Adrenal gland (tissue), 12 donors: ENCODE results near the gene HMCN2. TPM values are rescaled to one million over a fixed set of nuclear protein-coding genes. Genes with fewer than 3 reads are reported as not detected.

ENCODE experiments used
- DNase-seq, 7 donors: peaks; one replicate each; pipeline ENCODE4 v3.0.0-alpha.2; 2019 to 2020
- H3K27ac ChIP-seq, 5 donors: fragments of 200-600 bp; sonication (generic) in 4 of 5; 1 replicate in 3 of 5; 2 replicates in 2 of 5; pipeline versions ENCODE4 v1.5.1 to v1.8.0; 2016 to 2020; ENCODE audit warnings: mild to moderate bottlenecking in 1 of 5
- H3K27me3 ChIP-seq: fragments of 200-600 bp; 2 replicates; pipeline ENCODE4 v1.8.0; 2021
- H3K36me3 ChIP-seq, 2 donors: fragments of 200-600 bp; replicated peaks in 1 of 2; 1 replicate in 1 of 2; 2 replicates in 1 of 2; pipeline versions ENCODE4 v1.5.1 to v1.8.0; 2018 to 2022
- H3K4me1 ChIP-seq, 2 donors: fragments of 200-600 bp; replicated peaks in 1 of 2; 1 replicate in 1 of 2; 2 replicates in 1 of 2; pipeline versions ENCODE4 v1.5.1 to v1.8.0; 2018 to 2021
- H3K4me3 ChIP-seq, 4 donors: fragments of 200-600 bp; sonication (generic) in 3 of 4; one replicate each; pipeline ENCODE4 v1.5.1; 2016 to 2018
- H3K9me3 ChIP-seq, 3 donors: fragments of 200-600 bp; sonication (generic) in 1 of 3; replicated peaks in 1 of 3; 1 replicate in 2 of 3; 2 replicates in 1 of 3; pipeline versions ENCODE4 v1.5.1 to v1.8.0; 2016 to 2021
- CTCF ChIP-seq, 6 experiments: fragments of 450-650 bp in 4 of 6; fragments of 200-600 bp in 2 of 6; sonication (generic) in 1 of 6; IDR thresholded peaks; 1 replicate in 5 of 6; 2 replicates in 1 of 6; pipeline versions ENCODE4 v1.5.1 to v1.8.0; 2016 to 2021; ENCODE audit warnings: antibody characterized with exemption in 6 of 6, mild to moderate bottlenecking in 2 of 6, moderate library complexity in 1 of 6
- POLR2A ChIP-seq, 2 donors: fragments of 450-650 bp; IDR thresholded peaks; one replicate each; pipeline ENCODE4 v1.6.1; 2017; ENCODE audit warnings: antibody characterized with exemption in 2 of 2, mild to moderate bottlenecking in 2 of 2, moderate library complexity in 1 of 2
- WGBS, 4 donors: extraction: QIAGEN DNeasy Blood & Tissue Kit in 2 of 4; methylation state at CpG; one replicate each; pipeline versions ENCODE4 v1.1.5 to v1.1.7; 2013 to 2017; 5-methylcytosine and 5-hydroxymethylcytosine counted together
- intact Hi-C, 2 donors: fragments of 100-400 bp; cut with DNase I; formaldehyde crosslinking; loops; one replicate each; pipeline versions ENCODE4 v1.14.1 to v1.15.0; 2022 to 2023
- polyA plus RNA-seq, 3 donors: library from polyadenylated mRNA; stranded (reverse); fragments of 200-250 nt in 2 of 3; fragments of 350-450 nt in 1 of 3; fragmentation: Illumina TruSeq in 1 of 3; extraction: RNeasy Lipid Tissue Mini Kit (QIAGEN cat#74804) in 1 of 3; gene quantifications; one replicate each; pipeline ENCODE4 v1.2.3, GENCODE V29; 2013 to 2014
- total RNA-seq, 9 donors: library from RNA; depleted of rRNA in 4 of 9; stranded (reverse); fragments of >200 nt in 4 of 9; fragments of 120-200 nt in 1 of 9; fragmentation: NEBNext Ultra II Directional in 1 of 9; extraction: Animal tissue kit (Norgen Biotek cat#: 25700) in 1 of 9; gene quantifications; one replicate each; pipeline versions ENCODE4 v1.1.0 to v1.2.4, GENCODE V29; 2013 to 2023
- donor health status: healthy with polysubstance abuse.
- donor health status: Bipolar disorder and iron deficiency.
- donor health status: DM: yes; HTN: yes; CAD: no.
- donor health status: DM: no; HTN: no; CAD: no.
- donor health status: DM: no; HTN: no; CAD: no.
- donor health status: DM: yes; HTN: yes; CAD: no.

Gene HMCN2
- total and polyA plus RNA-seq, 12 donors: 0.05 to 25.8 (median 0.42) TPM; not detected in 1

DNA sequence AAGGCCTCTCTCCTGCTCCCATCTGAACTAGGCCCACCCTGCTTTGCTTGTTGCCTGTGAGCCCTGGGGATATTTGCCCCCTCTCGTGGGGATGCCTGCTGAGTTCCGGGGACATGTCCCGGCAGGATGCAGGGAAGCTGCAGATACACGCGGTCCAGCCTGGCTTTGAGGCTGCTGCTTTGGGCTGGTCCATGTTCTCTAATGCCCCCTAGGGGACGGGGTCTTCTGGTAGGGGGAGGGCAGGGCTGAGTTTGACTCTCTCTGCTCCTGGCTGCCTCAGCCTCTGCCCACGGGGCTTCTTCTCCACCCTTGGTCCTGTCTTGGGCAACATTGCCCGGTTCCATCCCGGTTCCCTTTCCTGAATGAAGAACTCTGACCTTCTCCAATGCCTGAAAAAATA is 94.3 kb downstream of the HMCN2 start:
- Histone ChIP-seq H3K36me3 (no peaks in the 10 kb centered on the region), H3K4me1 (no peaks in the 10 kb centered on the region), H3K27ac (no peak overlapping the region), H3K27me3 (no peaks in the 10 kb centered on the region), H3K4me3 (no peak overlapping the region), H3K9me3 (no peaks in the 10 kb centered on the region)
- TF ChIP-seq CTCF (IDR thresholded peaks at IDR 0.05): no peak
- no peak for TF ChIP-seq POLR2A (IDR thresholded peaks at IDR 0.05)
- intact Hi-C loops: no loop called here
- DNase-seq: no peak
- WGBS, 4 donors: 70 to 90% (median 81%) methylated on average over 4 to 9 of the region's 9 CpGs

DNA sequence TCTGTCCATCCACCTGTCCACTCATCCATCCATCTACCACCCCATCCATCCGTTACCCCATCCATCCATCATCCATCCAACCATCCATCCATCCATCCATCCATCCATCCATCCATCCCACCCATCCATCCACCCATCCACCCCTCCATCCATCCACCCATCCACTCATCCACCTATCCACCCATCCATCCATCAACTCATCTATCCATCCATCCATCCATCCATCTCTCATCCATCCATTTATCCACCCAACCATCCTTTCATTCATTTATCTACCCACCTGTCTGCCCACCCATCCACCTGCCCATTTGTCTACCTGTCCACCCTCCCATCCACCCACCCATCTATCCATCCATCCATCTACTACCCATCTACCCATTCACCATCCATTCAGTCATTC is 95.1 kb downstream of the HMCN2 start:
- H3K27me3 ChIP-seq: no peaks in the 10 kb centered on the region
- H3K4me1 ChIP-seq: no peaks in the 10 kb centered on the region
- no peak for DNase-seq
- intact Hi-C loops: no loop called here
- H3K27ac ChIP-seq: no peak overlapping the region
- no peak for TF ChIP-seq POLR2A (IDR thresholded peaks at IDR 0.05)
- no peaks in the 10 kb centered on the region for H3K9me3 ChIP-seq
- WGBS, 4 donors: 89 to 100% (median 95%) methylated on average over 1 of the region's 1 CpG
- H3K36me3 ChIP-seq: no peaks in the 10 kb centered on the region
- H3K4me3 ChIP-seq: no peak overlapping the region

GRCh38 chr9:130361873-130362362 is 96.4 kb downstream of the HMCN2 start:
- Histone ChIP-seq H3K27me3 (no peaks in the 10 kb centered on the region), H3K4me3 (no peak overlapping the region), H3K27ac (no peak overlapping the region), H3K4me1 (no peaks in the 10 kb centered on the region), H3K9me3 (no peaks in the 10 kb centered on the region), H3K36me3 (no peaks in the 10 kb centered on the region)
- TF ChIP-seq CTCF (IDR thresholded peaks at IDR 0.05): no peak
- DNase-seq: no peak
- WGBS, 4 donors: 79 to 87% (median 85%) methylated on average over 5 to 9 of the region's 9 CpGs
- intact Hi-C loops: no loop called here

DNA sequence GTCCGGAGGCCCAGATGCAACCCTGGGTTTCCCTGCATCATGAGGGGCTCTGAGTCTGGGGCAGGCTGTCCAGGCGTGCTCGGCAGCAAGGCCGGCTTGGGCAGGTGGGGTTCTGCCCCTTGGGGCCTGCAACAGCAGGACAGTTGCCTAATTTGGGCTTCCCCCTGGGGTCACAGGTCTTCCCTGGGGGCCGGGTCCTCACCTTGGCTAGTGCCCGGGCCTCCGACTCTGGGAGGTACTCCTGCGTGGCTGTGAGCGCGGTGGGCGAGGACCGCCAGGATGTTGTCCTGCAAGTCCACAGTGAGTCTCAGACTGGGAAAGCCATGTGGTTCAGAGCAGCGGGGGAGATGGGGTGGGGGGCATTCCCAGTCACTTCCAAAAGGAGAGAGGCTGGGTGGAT is 97.1 kb downstream of the HMCN2 start:
- Histone ChIP-seq H3K27me3 (no peaks in the 10 kb centered on the region), H3K36me3 (no peaks in the 10 kb centered on the region), H3K4me1 (no peaks in the 10 kb centered on the region), H3K4me3 (no peak overlapping the region), H3K27ac (no peak overlapping the region), H3K9me3 (no peaks in the 10 kb centered on the region)
- no peak for DNase-seq
- TF ChIP-seq POLR2A (IDR thresholded peaks at IDR 0.05) (no peak), CTCF (IDR thresholded peaks at IDR 0.05) (no peak)
- intact Hi-C loops: no loop called here
- 57 to 95% (median 87%) methylated on average over 1 to 13 of the region's 13 CpGs for WGBS, 4 donors

GRCh38 chr9:130363755-130364404 is 98.3 kb downstream of the HMCN2 start:
- Histone ChIP-seq H3K4me3 (no peak overlapping the region), H3K27ac (no peak overlapping the region), H3K4me1 (no peaks in the 10 kb centered on the region), H3K27me3 (no peaks in the 10 kb centered on the region), H3K36me3 (no peaks in the 10 kb centered on the region), H3K9me3 (no peaks in the 10 kb centered on the region)
- DNase-seq: no peak
- WGBS, 4 donors: 83 to 87% (median 86%) methylated on average over 8 to 9 of the region's 9 CpGs
- TF ChIP-seq POLR2A (IDR thresholded peaks at IDR 0.05) (no peak), CTCF (IDR thresholded peaks at IDR 0.05) (no peak)
- intact Hi-C loops: no loop called here
